HG03066 (cell line): ENCODE data around the gene FAM161A.

Source experiments
- ATAC-seq: cut with Tn5 transposase; IDR thresholded peaks from one replicate; pipeline ENCODE4 v1.9.1; 2021; ENCODE audit warnings: low read depth; ENCODE audit not compliant: unreplicated experiment

FAM161A gene

DNA sequence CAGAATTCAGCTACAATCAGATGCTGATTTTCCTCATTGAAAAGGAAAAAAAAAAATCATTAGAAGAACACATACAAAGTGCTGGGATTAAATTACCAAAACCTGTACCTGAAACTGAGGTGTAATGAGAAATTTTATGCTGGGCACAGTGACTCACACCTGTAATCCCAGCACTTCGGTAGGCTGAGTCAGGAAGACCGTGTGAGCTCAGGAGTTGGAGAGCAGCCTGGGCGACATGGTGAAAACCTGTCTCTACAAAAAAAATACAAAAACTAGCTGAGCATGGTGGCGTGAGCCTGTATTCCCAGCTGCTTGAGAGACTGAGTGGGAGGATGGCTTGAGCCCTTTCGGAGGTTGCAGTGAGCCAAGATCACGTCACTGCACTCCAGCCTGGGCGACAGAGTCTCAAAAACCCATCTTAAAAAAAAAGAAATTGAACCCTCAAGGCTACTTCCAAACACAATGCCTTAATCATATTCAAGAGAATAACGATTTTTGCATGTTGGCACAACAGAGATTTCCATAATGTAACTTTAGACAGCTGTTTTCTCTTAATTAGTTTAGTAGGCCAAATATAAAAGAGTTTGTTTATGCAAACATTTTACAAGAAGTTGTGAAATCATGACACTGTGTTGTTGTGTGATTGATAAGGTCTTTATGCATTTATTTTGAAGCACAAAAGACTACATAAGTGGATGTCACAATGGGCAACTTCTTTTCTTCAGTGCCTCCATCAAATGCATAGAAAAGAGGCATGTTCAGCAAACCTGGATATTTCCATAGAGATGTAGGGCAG lies 63.9 kb downstream of the FAM161A start:
- no peak for ATAC-seq

DNA sequence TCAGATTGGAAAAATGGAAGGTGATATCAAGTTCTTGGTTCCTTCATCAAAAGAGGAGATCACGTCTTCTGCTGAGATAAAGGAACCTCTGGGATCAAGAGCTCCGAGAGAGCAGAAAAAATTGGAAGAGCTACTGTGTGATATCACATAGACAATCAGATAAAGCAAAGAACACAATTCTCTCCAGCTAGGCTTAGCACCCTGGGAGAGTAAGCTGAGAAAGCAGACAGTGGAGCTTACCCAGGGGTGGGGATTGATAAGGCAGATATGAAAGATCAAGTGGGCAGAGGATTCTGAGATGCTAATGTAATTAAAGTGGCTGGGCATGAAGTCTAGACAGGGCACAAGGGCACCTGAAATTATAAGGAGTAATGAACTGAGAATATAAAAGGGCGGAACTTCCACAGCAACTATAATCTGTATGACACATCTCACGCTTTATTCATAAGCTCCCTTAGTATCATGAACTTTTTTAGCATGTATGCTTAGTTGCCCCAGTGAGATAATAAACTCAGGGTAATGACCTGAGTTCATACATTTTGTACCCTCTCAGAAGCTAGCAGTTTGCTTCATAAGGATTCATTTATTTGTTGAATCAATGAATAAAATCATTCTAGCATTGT lies 65.8 kb downstream of the FAM161A start:
- no peak for ATAC-seq

DNA sequence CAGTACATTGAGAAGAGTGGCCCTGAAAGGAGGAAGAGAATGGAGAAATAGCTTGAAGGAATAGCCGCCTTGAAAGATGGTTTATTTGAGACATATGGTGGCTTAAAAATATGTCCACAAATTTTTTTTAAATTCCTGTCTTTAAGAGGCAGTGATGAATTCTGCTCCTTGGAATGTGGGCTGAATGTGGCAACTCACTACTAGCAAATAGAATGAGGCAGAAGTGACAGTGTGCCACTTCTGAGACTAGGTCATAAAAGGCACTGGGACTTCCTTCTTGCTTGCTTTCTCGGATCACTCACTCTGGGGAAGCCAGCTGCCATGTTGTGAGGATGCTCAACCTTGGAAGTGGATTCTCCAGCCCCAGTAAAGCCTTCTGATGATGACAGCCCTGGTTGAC lies 67.0 kb downstream of the FAM161A start:
- ATAC-seq = no peak

DNA sequence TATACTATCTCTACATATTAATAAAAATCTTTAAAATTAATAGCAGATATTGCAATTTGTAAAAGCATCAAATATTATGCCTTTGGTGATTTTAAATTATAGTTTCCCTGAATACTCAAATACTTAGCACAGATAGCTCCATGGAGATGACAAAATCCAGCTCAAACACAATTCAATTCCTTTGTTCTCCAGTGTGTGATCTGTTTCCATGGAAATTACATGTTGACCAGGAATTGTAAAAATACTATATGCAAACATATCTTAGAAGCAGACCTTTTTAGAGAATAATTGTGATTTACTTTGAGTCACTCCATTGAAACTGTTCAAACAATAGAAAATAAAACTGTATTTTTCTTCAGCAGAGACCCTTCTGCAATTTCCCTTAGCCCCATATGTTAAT lies 68.3 kb downstream of the FAM161A start:
- no peak for ATAC-seq

DNA sequence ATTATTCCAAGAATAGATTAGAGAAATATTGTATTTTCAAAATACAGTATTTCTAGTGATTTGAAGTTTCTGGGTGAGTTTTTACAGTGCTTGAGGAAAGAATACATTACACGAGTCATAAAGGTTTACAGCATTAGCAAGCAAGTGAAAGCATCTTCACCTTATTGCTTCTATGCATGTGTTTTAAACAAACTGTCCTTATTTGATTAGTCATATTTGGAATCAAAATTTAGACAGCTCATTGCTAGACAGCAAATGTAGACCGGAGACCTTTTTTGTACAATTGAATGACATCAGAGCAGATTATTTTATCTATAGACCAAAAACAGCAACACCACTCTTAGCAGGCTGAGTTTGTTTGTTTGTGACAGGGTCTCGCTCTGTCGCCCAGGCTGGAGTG lies 69.2 kb downstream of the FAM161A start:
- no peak for ATAC-seq

DNA sequence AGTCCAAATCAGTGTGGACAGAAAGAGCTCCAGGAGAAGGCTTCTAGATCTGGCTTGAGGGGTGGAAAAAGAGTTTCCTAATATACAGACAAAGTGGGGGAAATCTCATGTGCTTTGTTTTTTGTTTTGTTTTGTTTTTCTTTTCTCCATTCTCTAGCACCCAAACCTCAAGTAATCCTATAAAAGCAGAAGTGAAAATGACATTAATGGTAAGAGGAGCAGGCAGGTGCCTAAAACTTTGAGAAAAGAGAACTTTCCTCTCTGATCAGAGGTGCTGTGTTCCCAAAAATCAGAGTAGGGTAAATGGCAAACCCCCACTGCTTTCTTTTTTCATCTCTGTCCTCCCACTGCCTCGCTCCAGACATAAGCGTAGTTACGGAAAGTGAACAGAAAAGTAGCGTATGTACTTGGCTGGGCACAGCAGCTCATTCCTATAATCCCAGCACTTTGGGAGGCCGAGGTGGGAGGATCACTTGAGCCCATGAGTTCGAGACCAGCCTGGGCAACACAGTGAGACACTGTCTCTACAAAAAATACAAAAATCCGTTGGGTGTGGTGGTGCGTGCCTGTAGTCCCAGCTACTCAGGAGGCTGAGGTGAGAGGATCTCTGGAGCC lies 77.8 kb downstream of the FAM161A start:
- ATAC-seq = no peak
